Panc1 (cell line): ENCODE results near the gene IARS1. TPM values are rescaled to one million over a fixed set of nuclear protein-coding genes. Genes with fewer than 3 reads are reported as not detected.

ENCODE experiments used
- ATAC-seq: fragments of 200-7000 bp; cut with Tn5 transposase; 2 replicates; pipeline ENCODE4 v1.9.1; 2020; ENCODE audit warnings: mild to moderate bottlenecking, moderate library complexity
- BruUV-seq: library from RNA; stranded (reverse); fragments of 400-500 nt; replicated peaks from 2 replicates; lab custom pipeline; 2021; lab: Mats Ljungman, UMichigan
- CTCF ChIA-PET: fragments of 300-600 bp; sonication (Branson Sonifier 250); formaldehyde crosslinking; loops from one replicate; lab custom pipeline; 2022; ENCODE audit warnings: antibody characterized with exemption; lab: Charles Lee
- POLR2A ChIA-PET: fragments of 300-600 bp; sonication (Branson Sonifier 250); formaldehyde crosslinking; loops from one replicate; lab custom pipeline; 2022; ENCODE audit warnings: antibody characterized with exemption; lab: Charles Lee
- DNase-seq: peaks from one replicate; pipeline ENCODE4 v3.0.0-alpha.2; 2010; ENCODE audit warnings: low read depth, low spot score
- H3K27ac ChIP-seq: 2 replicates; pipeline ENCODE4 v1.5.1; 2011; ENCODE audit warnings: mild to moderate bottlenecking, low read length, inconsistent platforms
- H3K27me3 ChIP-seq: fragments of 200-500 bp; sonication (Bioruptor generic); 2 replicates; pipeline ENCODE4 v1.6.0; 2014; ENCODE audit warnings: low read length, inconsistent platforms; ENCODE audit not compliant: control insufficient read depth, insufficient read depth
- H3K36me3 ChIP-seq: fragments of 200-500 bp; sonication (Bioruptor generic); 2 replicates; pipeline ENCODE4 v1.5.1; 2014; ENCODE audit warnings: inconsistent platforms, mild to moderate bottlenecking, low read length, moderate library complexity; ENCODE audit not compliant: control insufficient read depth, insufficient read depth
- H3K4me1 ChIP-seq: 2 replicates; pipeline ENCODE4 v1.5.1; 2011; ENCODE audit warnings: inconsistent platforms, mild to moderate bottlenecking, low read length, moderate library complexity; ENCODE audit not compliant: control insufficient read depth, insufficient read depth
- H3K4me3 ChIP-seq, 2 experiments: 2 replicates each; pipeline ENCODE4 v1.5.1; 2011 to 2012; ENCODE audit warnings: low read depth in 2 of 2, low read length in 2 of 2, mild to moderate bottlenecking in 2 of 2, inconsistent platforms in 1 of 2, moderate library complexity in 1 of 2
- H3K9me3 ChIP-seq: fragments of 200-500 bp; sonication (Bioruptor generic); 2 replicates; pipeline ENCODE4 v1.5.1; 2014; ENCODE audit warnings: low read depth, mild to moderate bottlenecking, inconsistent platforms, low read length, moderate library complexity; ENCODE audit not compliant: control insufficient read depth, insufficient read depth
- POLR2AphosphoS5 ChIP-seq: IDR thresholded peaks from 2 replicates; pipeline ENCODE4 v1.6.1; 2012; ENCODE audit warnings: mild to moderate bottlenecking, low read depth, low read length, moderate library complexity
- SIN3A ChIP-seq: IDR thresholded peaks from 2 replicates; pipeline ENCODE4 v1.6.1; 2012; ENCODE audit warnings: low read depth, mild to moderate bottlenecking, low read length, moderate library complexity, borderline replicate concordance; ENCODE audit not compliant: insufficient read depth
- TCF7L2 ChIP-seq: IDR thresholded peaks from 2 replicates; pipeline ENCODE4 v1.6.1; 2011; ENCODE audit warnings: mild to moderate bottlenecking, low read depth, low read length, inconsistent platforms
- in situ Hi-C: cut with HindIII; loops from 2 replicates; pipeline ENCODE4 v1.10.0; 2016; ENCODE audit warnings: low sequenced_read_pairs, low pct_unique_long_range_greater_than_20kb
- intact Hi-C: fragments of 100-400 bp; cut with micrococcal nuclease; formaldehyde crosslinking; loops from one replicate; pipeline ENCODE4 v1.10.0; 2022; ENCODE audit not compliant: unreplicated experiment
- total RNA-seq: library from RNA; stranded (reverse); gene quantifications from one replicate; pipeline ENCODE4 v1.2.1, GENCODE V29; 2021; ENCODE audit not compliant: unreplicated experiment
- TF ChIP-seq, protein P1 (sequence below): fragments of 450-650 bp; IDR thresholded peaks from 2 replicates; pipeline ENCODE4 v1.5.1; 2017; ENCODE audit warnings: mild to moderate bottlenecking
- TF ChIP-seq, protein P2 (sequence below), 2 experiments: IDR thresholded peaks; 2 replicates each; pipeline ENCODE4 v1.6.1; 2011 to 2012; ENCODE audit warnings: low read depth in 2 of 2, control low read depth in 1 of 2, low read length in 1 of 2, mild to moderate bottlenecking in 1 of 2, moderate library complexity in 1 of 2; ENCODE audit not compliant: insufficient read depth in 1 of 2

Gene IARS1
- total RNA-seq, 1 experiment from 2014 or later = 116 TPM

DNA sequence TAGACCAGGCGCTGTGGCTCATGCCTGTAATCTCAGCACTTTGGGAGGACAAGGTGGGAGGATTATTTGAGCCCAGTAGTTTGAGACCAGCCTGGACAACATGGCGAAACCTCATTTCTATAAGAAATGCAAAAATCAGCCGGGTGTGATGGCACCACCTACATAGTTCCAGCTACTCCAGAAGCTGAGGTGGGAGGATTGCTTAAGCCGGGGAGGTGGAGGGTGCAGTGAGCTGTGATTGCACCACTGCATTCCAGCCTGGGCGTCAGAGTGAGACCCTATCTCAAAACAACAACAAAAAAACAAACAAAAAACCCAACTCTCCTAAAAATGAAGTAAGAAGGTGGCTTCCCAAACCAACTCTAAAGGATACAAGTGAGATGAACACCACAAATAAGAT, 23.0 kb downstream of the IARS1 start:
- H3K4me3 ChIP-seq = no peak overlapping the region
- intact Hi-C loops (no loop called here), in situ Hi-C loops (no loop called here)
- no peaks in the 10 kb centered on the region for H3K9me3 ChIP-seq
- POLR2A ChIA-PET = no interaction called here
- ATAC-seq (no peak), DNase-seq (no peak)
- no peak overlapping the region for H3K27ac ChIP-seq
- no TSS peak for BruUV-seq
- H3K36me3 ChIP-seq = peaks cover 36% of the 10 kb centered on the region
- no peaks in the 10 kb centered on the region for H3K27me3 ChIP-seq
- no peaks in the 10 kb centered on the region for H3K4me1 ChIP-seq
- CTCF ChIA-PET = no interaction called here
- TF ChIP-seq, protein P1, sequence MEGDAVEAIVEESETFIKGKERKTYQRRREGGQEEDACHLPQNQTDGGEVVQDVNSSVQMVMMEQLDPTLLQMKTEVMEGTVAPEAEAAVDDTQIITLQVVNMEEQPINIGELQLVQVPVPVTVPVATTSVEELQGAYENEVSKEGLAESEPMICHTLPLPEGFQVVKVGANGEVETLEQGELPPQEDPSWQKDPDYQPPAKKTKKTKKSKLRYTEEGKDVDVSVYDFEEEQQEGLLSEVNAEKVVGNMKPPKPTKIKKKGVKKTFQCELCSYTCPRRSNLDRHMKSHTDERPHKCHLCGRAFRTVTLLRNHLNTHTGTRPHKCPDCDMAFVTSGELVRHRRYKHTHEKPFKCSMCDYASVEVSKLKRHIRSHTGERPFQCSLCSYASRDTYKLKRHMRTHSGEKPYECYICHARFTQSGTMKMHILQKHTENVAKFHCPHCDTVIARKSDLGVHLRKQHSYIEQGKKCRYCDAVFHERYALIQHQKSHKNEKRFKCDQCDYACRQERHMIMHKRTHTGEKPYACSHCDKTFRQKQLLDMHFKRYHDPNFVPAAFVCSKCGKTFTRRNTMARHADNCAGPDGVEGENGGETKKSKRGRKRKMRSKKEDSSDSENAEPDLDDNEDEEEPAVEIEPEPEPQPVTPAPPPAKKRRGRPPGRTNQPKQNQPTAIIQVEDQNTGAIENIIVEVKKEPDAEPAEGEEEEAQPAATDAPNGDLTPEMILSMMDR = no peak
- TF ChIP-seq SIN3A = no peak
- no peak for TF ChIP-seq POLR2AphosphoS5
- TF ChIP-seq, protein P2, sequence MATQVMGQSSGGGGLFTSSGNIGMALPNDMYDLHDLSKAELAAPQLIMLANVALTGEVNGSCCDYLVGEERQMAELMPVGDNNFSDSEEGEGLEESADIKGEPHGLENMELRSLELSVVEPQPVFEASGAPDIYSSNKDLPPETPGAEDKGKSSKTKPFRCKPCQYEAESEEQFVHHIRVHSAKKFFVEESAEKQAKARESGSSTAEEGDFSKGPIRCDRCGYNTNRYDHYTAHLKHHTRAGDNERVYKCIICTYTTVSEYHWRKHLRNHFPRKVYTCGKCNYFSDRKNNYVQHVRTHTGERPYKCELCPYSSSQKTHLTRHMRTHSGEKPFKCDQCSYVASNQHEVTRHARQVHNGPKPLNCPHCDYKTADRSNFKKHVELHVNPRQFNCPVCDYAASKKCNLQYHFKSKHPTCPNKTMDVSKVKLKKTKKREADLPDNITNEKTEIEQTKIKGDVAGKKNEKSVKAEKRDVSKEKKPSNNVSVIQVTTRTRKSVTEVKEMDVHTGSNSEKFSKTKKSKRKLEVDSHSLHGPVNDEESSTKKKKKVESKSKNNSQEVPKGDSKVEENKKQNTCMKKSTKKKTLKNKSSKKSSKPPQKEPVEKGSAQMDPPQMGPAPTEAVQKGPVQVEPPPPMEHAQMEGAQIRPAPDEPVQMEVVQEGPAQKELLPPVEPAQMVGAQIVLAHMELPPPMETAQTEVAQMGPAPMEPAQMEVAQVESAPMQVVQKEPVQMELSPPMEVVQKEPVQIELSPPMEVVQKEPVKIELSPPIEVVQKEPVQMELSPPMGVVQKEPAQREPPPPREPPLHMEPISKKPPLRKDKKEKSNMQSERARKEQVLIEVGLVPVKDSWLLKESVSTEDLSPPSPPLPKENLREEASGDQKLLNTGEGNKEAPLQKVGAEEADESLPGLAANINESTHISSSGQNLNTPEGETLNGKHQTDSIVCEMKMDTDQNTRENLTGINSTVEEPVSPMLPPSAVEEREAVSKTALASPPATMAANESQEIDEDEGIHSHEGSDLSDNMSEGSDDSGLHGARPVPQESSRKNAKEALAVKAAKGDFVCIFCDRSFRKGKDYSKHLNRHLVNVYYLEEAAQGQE (IDR thresholded peaks at IDR 0.05; ENCODE audit: insufficient read depth in 1 of 2, low read depth in 2 of 2, low read length in 1 of 2) = no peak
- TF ChIP-seq TCF7L2 = no peak

DNA sequence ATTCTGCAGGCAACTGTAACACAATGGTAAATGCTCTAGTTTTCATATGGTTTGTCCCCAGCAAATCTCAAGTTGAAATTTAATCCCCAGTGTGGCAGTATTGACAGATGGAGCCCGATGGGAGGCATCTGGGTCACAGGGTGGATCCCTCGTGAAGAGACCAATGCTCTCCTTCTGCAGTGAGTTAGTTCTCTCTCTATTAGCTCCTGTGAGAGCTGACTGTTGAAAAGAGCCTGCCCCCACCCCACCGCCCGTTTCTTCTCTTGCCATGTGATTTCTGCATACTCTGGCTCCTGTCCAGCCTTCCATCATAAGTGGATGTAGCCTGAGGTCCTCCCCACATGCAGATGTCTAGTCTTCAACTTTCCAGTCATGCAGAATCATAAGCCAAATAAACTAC, 27.0 kb downstream of the IARS1 start:
- Histone ChIP-seq H3K36me3 (peaks cover 35% of the 10 kb centered on the region), H3K4me1 (no peaks in the 10 kb centered on the region), H3K27me3 (no peaks in the 10 kb centered on the region), H3K27ac (no peak overlapping the region), H3K9me3 (no peaks in the 10 kb centered on the region), H3K4me3 (no peak overlapping the region)
- ATAC-seq (no peak), DNase-seq (no peak)
- CTCF ChIA-PET = no interaction called here
- BruUV-seq = no TSS peak
- intact Hi-C loops = no loop called here
- TF ChIP-seq, protein P1 = no peak
- TF ChIP-seq, protein P2 (IDR thresholded peaks at IDR 0.05; ENCODE audit: insufficient read depth in 1 of 2, low read depth in 2 of 2, low read length in 1 of 2) = no peak
- no peak for TF ChIP-seq TCF7L2
- TF ChIP-seq POLR2AphosphoS5 = no peak
- no peak for TF ChIP-seq SIN3A
- POLR2A ChIA-PET = interaction anchor here (0.7 kb wide), 1 partner anchor 12 kb away, joined by 4 read pairs; no protein-coding TSS in a partner anchor
- in situ Hi-C loops = no loop called here
